Measurements from ENCODE around the gene ADGRD1. TPM values are rescaled to one million over a fixed set of nuclear protein-coding genes. Genes with fewer than 3 reads are reported as not detected.

Gene ADGRD1
- total and polyA plus RNA-seq, 3 experiments from 2014 or later: 1.1 to 1.3 TPM; not detected in 1

DNA sequence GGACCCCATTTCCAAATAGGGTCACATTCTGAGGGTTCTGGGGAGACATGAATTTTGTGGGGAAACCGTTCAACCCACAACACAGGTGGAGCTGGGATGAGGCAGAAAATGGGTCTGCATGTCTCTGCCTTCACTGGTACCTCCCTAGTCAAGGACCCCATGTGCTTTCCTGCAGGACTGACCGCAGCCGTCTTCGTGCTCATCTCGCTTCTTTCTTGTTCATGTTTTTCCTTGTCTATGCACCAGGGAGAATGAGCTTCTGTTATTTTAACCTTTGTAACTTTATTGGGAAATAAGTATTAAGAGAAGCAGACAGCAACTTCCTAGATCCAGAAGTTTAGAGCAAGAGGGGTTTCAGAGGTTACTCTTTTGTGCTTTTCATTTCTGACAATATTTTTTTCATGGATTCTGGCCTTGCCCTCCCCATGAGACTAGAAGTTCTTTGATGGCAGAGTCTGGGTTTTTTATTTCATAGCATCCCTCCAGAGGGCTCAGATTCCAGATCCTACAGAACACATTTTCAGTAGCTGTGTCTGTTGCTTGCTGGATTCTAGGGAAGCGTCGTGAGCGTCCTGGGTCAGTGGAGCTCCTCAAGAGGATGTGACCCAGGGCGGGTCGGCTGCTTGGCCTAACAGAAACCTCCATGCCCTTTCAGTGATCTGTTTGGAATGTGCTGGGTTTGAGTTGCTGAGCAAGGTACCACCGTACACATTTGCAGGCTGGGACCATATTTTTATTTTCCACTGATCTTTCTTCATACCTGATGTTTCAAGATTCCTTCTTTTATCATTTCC lies 104.2 kb downstream of the ADGRD1 start:
- Histone ChIP-seq H3K9me3 (ENCODE audit: low read length) (no peaks in the 10 kb centered on the region), H3K27ac (ENCODE audit: low read depth, low read length) (no peak overlapping the region), H3K27me3 (ENCODE audit: insufficient read depth, low read length, poor library complexity, severe bottlenecking) (no peaks in the 10 kb centered on the region), H3K36me3 (ENCODE audit: insufficient read depth, low read length) (no peaks in the 10 kb centered on the region), H3K4me3 (ENCODE audit: low read length) (no peak overlapping the region), H3K4me1 (ENCODE audit: insufficient read depth, low read length) (no peaks in the 10 kb centered on the region)
- CTCF ChIA-PET: no interaction called here
- no peak overlapping the region for H3K4me3 Mint-ChIP-seq
- no peak overlapping the region for H3K27ac Mint-ChIP-seq
- H3K36me3 Mint-ChIP-seq: no peaks in the 10 kb centered on the region
- no peak for DNase-seq
- H3K9me3 Mint-ChIP-seq: no peaks in the 10 kb centered on the region
- POLR2A ChIA-PET: no interaction called here
- H3K4me1 Mint-ChIP-seq: peaks cover 0 to 7% (median 0%) of the 10 kb centered on the region in 3 donors
- peaks cover 2 to 42% of the 10 kb centered on the region in 2 donors for H3K27me3 Mint-ChIP-seq

DNA sequence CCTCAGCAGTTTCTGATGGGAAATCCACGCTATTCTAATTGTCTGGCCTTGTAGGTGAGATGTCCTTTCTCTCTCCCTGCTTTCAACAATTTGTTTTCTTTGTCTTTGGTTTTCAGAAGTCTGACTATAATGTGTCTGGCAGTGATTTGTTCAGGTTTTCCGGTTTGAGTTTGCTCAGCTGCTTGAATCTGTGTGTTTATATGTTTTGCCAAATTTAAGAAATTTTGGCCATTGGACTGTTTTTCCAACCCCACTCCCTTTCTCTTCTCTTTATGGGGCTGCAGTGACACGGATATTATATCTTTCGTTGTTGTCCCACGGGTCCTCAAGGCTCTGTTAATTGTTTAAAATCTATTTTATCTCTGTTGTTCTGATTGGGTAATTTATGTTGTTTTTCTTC lies 105.0 kb downstream of the ADGRD1 start:
- H3K36me3 ChIP-seq (ENCODE audit: insufficient read depth, low read length): no peaks in the 10 kb centered on the region
- peaks cover 0 to 7% (median 0%) of the 10 kb centered on the region in 3 donors for H3K4me1 Mint-ChIP-seq
- H3K4me1 ChIP-seq (ENCODE audit: insufficient read depth, low read length): no peaks in the 10 kb centered on the region
- peaks cover 2 to 45% of the 10 kb centered on the region in 2 donors for H3K27me3 Mint-ChIP-seq
- H3K9me3 ChIP-seq (ENCODE audit: low read length): no peaks in the 10 kb centered on the region
- H3K27ac ChIP-seq (ENCODE audit: low read depth, low read length): no peak overlapping the region
- no peaks in the 10 kb centered on the region for H3K36me3 Mint-ChIP-seq
- no peaks in the 10 kb centered on the region for H3K9me3 Mint-ChIP-seq
- ChIA-PET POLR2A (no interaction called here), CTCF (no interaction called here)
- no peak for DNase-seq
- H3K27me3 ChIP-seq (ENCODE audit: insufficient read depth, low read length, poor library complexity, severe bottlenecking): no peaks in the 10 kb centered on the region
- no peak overlapping the region for H3K4me3 ChIP-seq (ENCODE audit: low read length)
- no peak overlapping the region for H3K4me3 Mint-ChIP-seq
- no peak overlapping the region for H3K27ac Mint-ChIP-seq

DNA sequence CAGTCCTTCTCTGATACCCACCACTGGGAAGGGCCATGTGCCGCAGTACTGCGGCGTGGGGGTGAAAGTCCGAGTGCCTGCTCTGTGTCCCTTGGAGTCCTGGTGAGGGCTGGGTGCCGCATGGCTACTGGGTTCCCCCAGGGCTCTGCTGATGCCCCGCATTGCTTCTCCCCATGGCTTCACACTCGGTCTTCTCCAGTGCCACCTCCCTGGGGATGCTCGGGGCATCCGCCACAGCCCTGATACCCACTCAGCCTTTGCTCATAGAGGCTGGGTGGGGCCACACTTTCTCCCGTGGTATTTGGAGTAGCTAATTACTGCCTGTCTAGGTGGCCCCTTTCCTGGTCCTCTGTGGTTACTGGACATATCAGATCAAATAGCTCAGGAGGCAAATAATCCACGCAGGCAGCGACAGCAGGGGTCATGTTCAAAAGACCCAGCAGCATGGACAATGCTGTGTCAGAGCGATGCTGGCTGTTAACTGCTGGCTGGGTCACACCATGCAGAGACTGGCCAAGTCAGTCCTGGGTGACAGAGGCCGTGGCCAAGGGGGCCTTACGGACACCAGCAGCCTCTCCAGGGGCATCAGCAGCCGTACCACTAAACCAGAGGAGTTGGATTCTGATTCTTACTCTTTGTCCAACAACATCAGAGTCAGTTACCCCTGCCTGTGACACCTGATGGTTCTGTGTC lies 106.5 kb downstream of the ADGRD1 start:
- no peak overlapping the region for H3K27ac Mint-ChIP-seq
- Histone ChIP-seq H3K4me3 (ENCODE audit: low read length) (no peak overlapping the region), H3K9me3 (ENCODE audit: low read length) (no peaks in the 10 kb centered on the region), H3K27me3 (ENCODE audit: insufficient read depth, low read length, poor library complexity, severe bottlenecking) (no peaks in the 10 kb centered on the region), H3K36me3 (ENCODE audit: insufficient read depth, low read length) (no peaks in the 10 kb centered on the region), H3K4me1 (ENCODE audit: insufficient read depth, low read length) (no peaks in the 10 kb centered on the region), H3K27ac (ENCODE audit: low read depth, low read length) (no peak overlapping the region)
- no peak for DNase-seq
- H3K27me3 Mint-ChIP-seq: peaks cover 3 to 39% of the 10 kb centered on the region in 2 donors
- H3K9me3 Mint-ChIP-seq: no peaks in the 10 kb centered on the region
- no peaks in the 10 kb centered on the region for H3K36me3 Mint-ChIP-seq
- POLR2A ChIA-PET: no interaction called here
- CTCF ChIA-PET: no interaction called here
- H3K4me1 Mint-ChIP-seq: peaks cover 0 to 7% (median 0%) of the 10 kb centered on the region in 3 donors
- no peak overlapping the region for H3K4me3 Mint-ChIP-seq

DNA sequence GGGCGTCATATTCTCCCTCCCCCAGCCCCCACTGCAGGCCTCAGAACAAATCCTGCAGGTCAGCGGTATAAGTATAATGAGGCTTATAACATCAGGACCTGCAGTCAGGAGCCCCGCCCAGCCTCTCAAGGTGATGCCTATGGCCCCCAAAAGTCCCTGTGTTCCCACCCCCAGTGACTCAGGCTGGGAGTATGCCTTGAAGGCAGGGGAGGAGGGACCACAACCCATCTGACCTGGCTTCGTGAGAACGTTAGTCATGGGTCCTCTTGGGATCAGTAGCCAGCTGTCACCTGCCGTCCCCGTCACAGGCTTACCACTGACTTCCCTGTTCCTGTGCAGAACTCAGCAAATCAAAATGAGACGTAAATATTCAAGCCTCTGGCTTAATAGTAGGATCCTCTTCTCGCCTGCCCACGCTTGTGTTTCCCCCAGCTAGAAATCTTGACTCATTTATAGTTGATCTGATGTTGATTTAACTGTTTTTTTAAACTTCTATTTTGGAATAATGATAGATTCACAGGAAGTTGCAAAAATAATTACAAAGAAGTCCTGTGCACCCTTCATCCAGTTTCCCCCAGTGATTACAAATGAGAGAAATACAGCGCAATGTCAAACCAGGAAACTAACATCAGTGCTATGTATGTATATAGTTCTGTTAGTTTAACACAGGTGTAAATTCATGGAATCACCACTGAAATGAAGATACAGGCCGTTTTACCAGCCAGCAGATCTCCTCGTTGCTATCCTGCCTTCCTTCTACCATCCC lies 107.5 kb downstream of the ADGRD1 start:
- POLR2A ChIA-PET: no interaction called here
- no peaks in the 10 kb centered on the region for H3K4me1 Mint-ChIP-seq
- peaks cover 3 to 42% of the 10 kb centered on the region in 2 donors for H3K27me3 Mint-ChIP-seq
- CTCF ChIA-PET: no interaction called here
- H3K4me1 ChIP-seq (ENCODE audit: insufficient read depth, low read length): no peaks in the 10 kb centered on the region
- no peaks in the 10 kb centered on the region for H3K9me3 ChIP-seq (ENCODE audit: low read length)
- H3K4me3 Mint-ChIP-seq: no peak overlapping the region
- no peak overlapping the region for H3K27ac ChIP-seq (ENCODE audit: low read depth, low read length)
- H3K27me3 ChIP-seq (ENCODE audit: insufficient read depth, low read length, poor library complexity, severe bottlenecking): no peaks in the 10 kb centered on the region
- H3K27ac Mint-ChIP-seq: peak overlapping the region in 1 of 8 donors; percentile 41
- H3K4me3 ChIP-seq (ENCODE audit: low read length): no peak overlapping the region
- H3K36me3 ChIP-seq (ENCODE audit: insufficient read depth, low read length): no peaks in the 10 kb centered on the region
- DNase-seq: no peak
- no peaks in the 10 kb centered on the region for H3K36me3 Mint-ChIP-seq
- no peaks in the 10 kb centered on the region for H3K9me3 Mint-ChIP-seq

DNA sequence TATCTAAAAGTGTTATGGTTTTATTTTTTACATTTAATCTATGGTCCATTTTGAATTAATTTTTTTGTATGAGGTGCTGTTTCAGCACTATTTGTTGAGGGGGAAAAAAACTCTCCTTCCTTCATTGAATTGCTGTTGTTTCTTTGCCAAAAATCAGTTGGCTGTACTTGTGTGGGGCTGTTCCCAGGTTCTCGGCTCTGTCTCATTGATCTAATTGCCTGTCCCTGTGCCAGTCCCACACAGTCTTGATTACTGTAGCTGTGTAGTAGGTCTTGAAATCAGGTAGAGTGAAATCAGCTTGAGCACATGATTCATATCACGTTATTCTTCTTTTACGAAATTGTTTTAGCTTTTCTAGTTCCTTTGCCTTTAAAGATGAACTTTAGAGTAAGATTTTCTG lies 109.7 kb downstream of the ADGRD1 start:
- no peaks in the 10 kb centered on the region for H3K36me3 Mint-ChIP-seq
- H3K4me3 ChIP-seq (ENCODE audit: low read length): no peak overlapping the region

DNA sequence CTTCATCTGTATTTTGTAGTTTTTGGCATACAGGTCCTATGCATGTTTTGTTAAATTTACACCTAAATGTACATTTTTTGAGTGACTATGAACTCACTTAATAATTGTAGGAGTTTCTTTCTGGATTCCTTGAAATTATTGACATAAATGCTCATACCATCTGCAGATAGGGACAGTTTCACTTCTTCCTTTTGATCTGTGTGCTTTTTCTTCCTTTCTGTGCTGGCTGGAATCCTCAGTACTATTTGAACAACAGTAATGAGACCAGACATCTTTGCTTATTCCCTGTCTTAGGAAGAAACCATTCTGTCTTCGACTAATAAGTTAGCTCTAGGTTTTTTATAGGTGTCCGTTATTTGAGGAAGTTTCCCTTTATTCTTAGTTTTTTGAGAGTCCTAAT lies 110.3 kb downstream of the ADGRD1 start:
- no peaks in the 10 kb centered on the region for H3K36me3 ChIP-seq (ENCODE audit: insufficient read depth, low read length)
- no peaks in the 10 kb centered on the region for H3K36me3 Mint-ChIP-seq
- no peak for DNase-seq
- H3K4me1 Mint-ChIP-seq: no peaks in the 10 kb centered on the region
- no peaks in the 10 kb centered on the region for H3K4me1 ChIP-seq (ENCODE audit: insufficient read depth, low read length)
- H3K9me3 Mint-ChIP-seq: no peaks in the 10 kb centered on the region
- H3K27ac Mint-ChIP-seq: no peak overlapping the region
- POLR2A ChIA-PET: no interaction called here
- no peak overlapping the region for H3K4me3 Mint-ChIP-seq
- no peak overlapping the region for H3K27ac ChIP-seq (ENCODE audit: low read depth, low read length)
- peaks cover 1 to 44% of the 10 kb centered on the region in 2 donors for H3K27me3 Mint-ChIP-seq
- no peaks in the 10 kb centered on the region for H3K27me3 ChIP-seq (ENCODE audit: insufficient read depth, low read length, poor library complexity, severe bottlenecking)
- no peak overlapping the region for H3K4me3 ChIP-seq (ENCODE audit: low read length)
- CTCF ChIA-PET: no interaction called here
- no peaks in the 10 kb centered on the region for H3K9me3 ChIP-seq (ENCODE audit: low read length)

More for the DNA sequence above, 109.7 kb downstream of the ADGRD1 start:
- peaks cover 1 to 43% of the 10 kb centered on the region in 2 donors for H3K27me3 Mint-ChIP-seq
- POLR2A ChIA-PET: no interaction called here
- H3K9me3 Mint-ChIP-seq: no peaks in the 10 kb centered on the region
- H3K27ac Mint-ChIP-seq: no peak overlapping the region
- H3K4me3 Mint-ChIP-seq: no peak overlapping the region
- no peaks in the 10 kb centered on the region for H3K4me1 Mint-ChIP-seq
- Histone ChIP-seq H3K4me1 (ENCODE audit: insufficient read depth, low read length) (no peaks in the 10 kb centered on the region), H3K36me3 (ENCODE audit: insufficient read depth, low read length) (no peaks in the 10 kb centered on the region), H3K9me3 (ENCODE audit: low read length) (no peaks in the 10 kb centered on the region), H3K27me3 (ENCODE audit: insufficient read depth, low read length, poor library complexity, severe bottlenecking) (no peaks in the 10 kb centered on the region), H3K27ac (ENCODE audit: low read depth, low read length) (no peak overlapping the region)
- CTCF ChIA-PET: no interaction called here
- DNase-seq: no peak

DNA sequence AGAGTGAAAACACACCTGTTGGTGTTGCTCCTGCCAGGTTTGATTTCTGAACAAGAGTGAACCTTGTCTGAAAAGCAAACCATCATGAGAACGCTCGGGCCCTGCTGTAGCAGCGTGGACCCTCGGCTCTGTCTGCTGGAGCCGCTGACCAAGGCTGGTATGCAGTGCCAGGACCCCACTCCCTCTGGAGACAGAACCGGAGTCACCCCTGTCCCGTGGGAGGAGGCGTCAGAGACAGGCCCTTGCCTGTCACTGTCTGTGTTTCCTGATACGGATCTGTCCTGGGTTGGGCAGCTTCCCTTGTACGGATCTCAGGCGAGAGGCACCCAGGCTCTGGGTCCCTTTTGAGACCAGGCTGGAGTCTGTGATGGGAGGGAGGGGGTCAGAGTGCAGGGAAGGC lies 111.6 kb downstream of the ADGRD1 start:
- Mint-ChIP-seq H3K4me3 (no peak overlapping the region), H3K4me1 (no peaks in the 10 kb centered on the region), H3K36me3 (no peaks in the 10 kb centered on the region), H3K9me3 (no peaks in the 10 kb centered on the region), H3K27ac (no peak overlapping the region), H3K27me3 (peaks cover 3 to 44% of the 10 kb centered on the region in 2 donors)
- H3K4me1 ChIP-seq (ENCODE audit: insufficient read depth, low read length): no peaks in the 10 kb centered on the region
- H3K36me3 ChIP-seq (ENCODE audit: insufficient read depth, low read length): no peaks in the 10 kb centered on the region
- CTCF ChIA-PET: no interaction called here
- H3K27ac ChIP-seq (ENCODE audit: low read depth, low read length): no peak overlapping the region
- DNase-seq: no peak
- H3K4me3 ChIP-seq (ENCODE audit: low read length): no peak overlapping the region
- no peaks in the 10 kb centered on the region for H3K9me3 ChIP-seq (ENCODE audit: low read length)
- POLR2A ChIA-PET: no interaction called here
- H3K27me3 ChIP-seq (ENCODE audit: insufficient read depth, low read length, poor library complexity, severe bottlenecking): no peaks in the 10 kb centered on the region

DNA sequence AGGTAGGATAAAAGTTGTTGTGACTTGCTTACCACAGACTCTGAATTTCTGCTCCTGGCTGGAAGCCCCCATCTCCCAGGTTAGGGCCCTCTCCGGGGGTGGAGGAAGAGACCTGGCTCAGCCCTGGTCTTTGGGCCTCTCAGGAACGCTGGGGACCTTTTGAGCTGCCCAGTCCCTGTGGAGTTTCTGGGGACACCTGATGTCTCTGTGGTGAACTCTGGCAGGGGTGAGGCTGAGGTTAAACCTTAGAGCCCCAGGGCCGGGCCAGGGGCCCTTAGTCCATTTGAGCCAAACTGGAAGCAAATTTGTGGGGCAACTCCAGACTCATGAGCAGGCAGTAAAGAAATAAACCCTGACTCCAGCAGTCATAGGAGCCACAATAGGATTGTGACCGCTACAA lies 112.1 kb downstream of the ADGRD1 start:
- Mint-ChIP-seq H3K36me3 (no peaks in the 10 kb centered on the region), H3K9me3 (no peaks in the 10 kb centered on the region), H3K4me3 (no peak overlapping the region), H3K4me1 (no peaks in the 10 kb centered on the region), H3K27ac (no peak overlapping the region), H3K27me3 (peaks cover 3 to 44% of the 10 kb centered on the region in 2 donors)
- no peak for DNase-seq
- Histone ChIP-seq H3K27me3 (ENCODE audit: insufficient read depth, low read length, poor library complexity, severe bottlenecking) (no peaks in the 10 kb centered on the region), H3K36me3 (ENCODE audit: insufficient read depth, low read length) (no peaks in the 10 kb centered on the region), H3K27ac (ENCODE audit: low read depth, low read length) (no peak overlapping the region), H3K9me3 (ENCODE audit: low read length) (no peaks in the 10 kb centered on the region), H3K4me3 (ENCODE audit: low read length) (no peak overlapping the region), H3K4me1 (ENCODE audit: insufficient read depth, low read length) (no peaks in the 10 kb centered on the region)
- ChIA-PET POLR2A (no interaction called here), CTCF (no interaction called here)

All from CD8-positive, alpha-beta memory T cell (primary cell).